PC-3 (cell line): ENCODE data around the gene GPC1.

Source experiments
- EZH2 ChIP-seq: fragments of 300-600 bp; sonication (generic); IDR thresholded peaks from one replicate; pipeline ENCODE4 v1.6.1; 2017; ENCODE audit warnings: antibody characterized with exemption, mild to moderate bottlenecking, low read length; ENCODE audit not compliant: unreplicated experiment
- EZH2phosphoT487 ChIP-seq: fragments of 300-600 bp; sonication (generic); IDR thresholded peaks from 2 replicates; pipeline ENCODE4 v1.6.1; 2018; ENCODE audit warnings: mild to moderate bottlenecking, antibody characterized with exemption, low read length, borderline replicate concordance
- TF ChIP-seq, protein P1 (sequence below): fragments of 300-600 bp; sonication (generic); conservative IDR thresholded peaks from 2 replicates; pipeline ENCODE4 v1.5.1; 2017; ENCODE audit warnings: antibody characterized with exemption, low read depth, mild to moderate bottlenecking, low read length

DNA sequence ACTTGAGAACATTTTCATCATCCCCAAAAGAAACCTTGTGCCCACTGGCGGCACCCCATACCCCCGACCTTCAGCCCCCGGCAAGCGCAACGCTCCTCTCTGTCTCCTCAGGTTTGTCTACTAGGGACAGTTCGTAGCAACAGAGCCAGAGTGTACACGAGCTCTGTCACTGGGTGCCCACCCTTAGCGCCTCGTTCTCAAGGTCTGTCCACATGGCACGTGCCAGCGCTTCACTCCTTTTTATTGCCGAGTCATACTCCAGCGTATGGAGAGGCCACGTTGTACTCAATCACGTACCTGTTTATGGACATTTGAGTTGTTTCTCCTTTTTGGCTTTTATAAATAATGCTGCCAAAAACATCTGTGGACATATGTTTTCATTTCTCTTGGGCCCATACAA lies 30.3 kb upstream of the GPC1 start:
- TF ChIP-seq, protein P1, sequence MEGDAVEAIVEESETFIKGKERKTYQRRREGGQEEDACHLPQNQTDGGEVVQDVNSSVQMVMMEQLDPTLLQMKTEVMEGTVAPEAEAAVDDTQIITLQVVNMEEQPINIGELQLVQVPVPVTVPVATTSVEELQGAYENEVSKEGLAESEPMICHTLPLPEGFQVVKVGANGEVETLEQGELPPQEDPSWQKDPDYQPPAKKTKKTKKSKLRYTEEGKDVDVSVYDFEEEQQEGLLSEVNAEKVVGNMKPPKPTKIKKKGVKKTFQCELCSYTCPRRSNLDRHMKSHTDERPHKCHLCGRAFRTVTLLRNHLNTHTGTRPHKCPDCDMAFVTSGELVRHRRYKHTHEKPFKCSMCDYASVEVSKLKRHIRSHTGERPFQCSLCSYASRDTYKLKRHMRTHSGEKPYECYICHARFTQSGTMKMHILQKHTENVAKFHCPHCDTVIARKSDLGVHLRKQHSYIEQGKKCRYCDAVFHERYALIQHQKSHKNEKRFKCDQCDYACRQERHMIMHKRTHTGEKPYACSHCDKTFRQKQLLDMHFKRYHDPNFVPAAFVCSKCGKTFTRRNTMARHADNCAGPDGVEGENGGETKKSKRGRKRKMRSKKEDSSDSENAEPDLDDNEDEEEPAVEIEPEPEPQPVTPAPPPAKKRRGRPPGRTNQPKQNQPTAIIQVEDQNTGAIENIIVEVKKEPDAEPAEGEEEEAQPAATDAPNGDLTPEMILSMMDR = no peak
- TF ChIP-seq EZH2 (no peak), EZH2phosphoT487 (no peak)
